Measurements from ENCODE around the gene AWAT1.
"Not testable (repeated sequence)": the region's sequence is repeated elsewhere in the genome, so short reads cannot be mapped to it uniquely, and the experiment has no call there.

Gene AWAT1

DNA sequence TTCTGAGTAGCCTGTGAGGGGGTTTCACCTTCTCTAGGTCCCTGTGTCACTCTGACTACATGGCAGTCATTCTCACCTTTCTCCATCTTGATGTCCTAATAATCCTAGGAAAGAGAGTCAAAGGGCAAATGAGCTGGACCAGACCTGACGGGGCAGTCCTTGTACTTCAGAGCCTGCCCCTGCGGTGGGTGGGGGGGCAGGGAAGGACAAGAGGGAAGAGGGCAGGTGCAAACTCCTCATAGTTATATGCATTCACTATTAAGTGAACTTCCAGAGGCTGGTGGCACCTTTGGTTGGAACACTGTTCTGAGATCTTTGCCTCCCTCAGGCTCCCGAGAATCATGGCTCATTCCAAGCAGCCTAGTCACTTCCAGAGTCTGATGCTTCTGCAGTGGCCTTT lies at the start of gene AWAT1:
Gene AWAT1, plus strand, starts transcription at position 301 of the 400 bp plus-strand sequence. Its CDS starts 41 bp downstream, at position 342.
- no peak for DNase-seq (ENCODE audit: low spot score)

DNA sequence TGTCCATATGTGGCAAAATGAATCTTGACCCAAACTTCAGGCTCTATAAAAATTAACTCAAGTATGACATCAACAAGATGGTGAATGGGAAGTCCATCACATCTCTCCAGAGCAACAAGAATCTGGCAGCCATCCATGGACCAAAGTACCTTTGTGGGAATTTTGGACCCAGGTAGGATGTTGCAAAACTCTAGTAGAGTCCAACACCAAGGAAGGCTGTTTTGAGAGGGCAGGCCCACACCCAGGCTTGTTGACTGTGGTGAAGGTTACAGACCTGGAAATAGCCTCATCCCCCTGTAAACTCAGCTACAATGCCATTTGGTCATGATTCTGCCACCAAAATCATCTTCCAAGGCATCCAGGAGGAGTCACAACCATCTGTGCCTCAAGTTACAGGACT lies 44.2 kb upstream of the AWAT1 start:
- DNase-seq (ENCODE audit: low spot score): no peak

DNA sequence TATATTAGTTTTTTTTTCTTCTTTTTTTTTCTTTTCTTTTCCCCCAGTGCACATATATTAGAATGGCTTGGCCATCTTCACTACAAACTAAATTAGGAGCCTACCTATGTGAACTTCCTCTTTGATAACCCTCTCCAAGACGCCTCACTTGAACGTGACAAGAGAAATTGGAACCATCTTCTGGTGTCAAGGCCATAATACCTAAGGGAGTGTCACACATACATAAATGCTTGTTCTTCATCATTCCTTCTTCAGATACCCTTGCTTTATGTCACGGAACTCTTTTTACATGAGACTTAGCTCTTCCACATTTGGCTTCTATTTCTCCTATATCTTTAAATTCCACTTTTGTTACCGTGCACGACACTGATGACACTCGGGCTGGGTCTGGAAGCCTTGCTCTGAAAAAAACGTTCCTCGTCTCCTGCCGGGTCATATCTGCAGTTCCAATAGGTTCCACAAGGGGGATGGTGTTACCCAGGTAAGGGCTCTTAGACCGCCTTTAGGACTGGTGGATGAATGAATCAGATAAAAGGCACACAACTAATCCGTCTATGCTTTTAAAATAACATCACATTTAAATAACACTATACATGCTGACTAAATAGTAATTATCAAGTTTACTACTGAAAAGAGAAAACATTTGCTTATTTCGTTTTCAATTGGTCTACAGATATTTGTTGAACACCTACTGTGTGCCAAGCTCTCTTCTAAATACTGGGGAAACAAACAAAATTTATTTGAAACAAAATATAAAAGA lies 37.3 kb upstream of the AWAT1 start:
- DNase-seq (ENCODE audit: low spot score): peak; percentile 22

DNA sequence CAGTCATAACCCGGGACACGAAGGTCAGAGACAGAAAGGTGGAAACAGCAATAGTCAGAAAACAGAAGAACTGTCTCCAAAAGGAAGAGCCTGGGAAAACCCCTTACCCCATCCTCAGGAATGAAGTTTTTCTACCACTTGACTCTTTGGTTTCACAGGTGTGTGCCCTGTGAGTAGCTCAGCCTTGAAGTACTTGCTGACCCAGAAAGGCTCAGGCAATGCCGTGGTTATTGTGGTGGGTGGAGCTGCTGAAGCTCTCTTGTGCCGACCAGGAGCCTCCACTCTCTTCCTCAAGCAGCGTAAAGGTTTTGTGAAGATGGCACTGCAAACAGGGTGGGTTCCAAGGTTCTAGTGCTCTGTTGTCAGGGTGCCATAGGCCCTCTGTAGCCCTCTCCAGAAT lies 32.7 kb upstream of the AWAT1 start:
- no peak for DNase-seq (ENCODE audit: low spot score)

DNA sequence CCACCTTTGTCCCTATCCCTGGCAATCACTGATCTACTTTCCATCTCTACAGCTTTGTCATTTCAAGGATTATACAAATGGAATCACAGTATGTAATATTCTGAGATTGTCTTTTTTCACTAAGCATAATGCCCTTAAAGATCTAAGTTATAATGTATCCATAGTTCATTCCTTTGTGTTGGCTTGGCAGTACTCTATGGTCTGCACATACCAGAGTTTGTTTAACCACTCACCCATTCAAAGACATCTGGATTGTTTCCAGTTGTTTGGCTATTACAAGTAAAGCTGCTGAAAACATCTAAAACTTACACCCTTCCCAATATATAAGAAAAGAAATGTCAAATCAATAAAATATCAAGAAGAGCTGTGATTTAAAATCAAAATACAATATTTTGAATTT lies 26.0 kb upstream of the AWAT1 start:
- DNase-seq (ENCODE audit: low spot score): no peak

DNA sequence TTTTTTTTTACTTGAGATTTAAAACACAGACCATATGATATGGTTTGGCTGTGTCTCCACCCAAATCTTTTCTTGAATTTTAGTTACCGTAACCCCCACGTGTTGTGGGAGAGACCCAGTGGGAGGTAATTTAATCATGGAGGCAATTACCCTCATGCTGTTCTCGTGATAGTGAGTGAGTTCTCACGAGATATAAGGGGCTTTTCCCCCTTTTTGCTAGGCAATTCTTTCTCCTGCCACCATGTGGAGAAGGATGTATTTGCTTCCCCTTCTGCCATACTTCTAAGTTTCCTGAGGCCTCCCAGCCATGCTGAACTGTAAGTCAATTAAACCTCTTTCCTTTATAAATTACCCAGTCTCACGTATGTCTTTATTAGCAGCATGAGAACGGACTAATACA lies 24.9 kb upstream of the AWAT1 start:
- DNase-seq (ENCODE audit: low spot score): not testable (repeated sequence)

DNA sequence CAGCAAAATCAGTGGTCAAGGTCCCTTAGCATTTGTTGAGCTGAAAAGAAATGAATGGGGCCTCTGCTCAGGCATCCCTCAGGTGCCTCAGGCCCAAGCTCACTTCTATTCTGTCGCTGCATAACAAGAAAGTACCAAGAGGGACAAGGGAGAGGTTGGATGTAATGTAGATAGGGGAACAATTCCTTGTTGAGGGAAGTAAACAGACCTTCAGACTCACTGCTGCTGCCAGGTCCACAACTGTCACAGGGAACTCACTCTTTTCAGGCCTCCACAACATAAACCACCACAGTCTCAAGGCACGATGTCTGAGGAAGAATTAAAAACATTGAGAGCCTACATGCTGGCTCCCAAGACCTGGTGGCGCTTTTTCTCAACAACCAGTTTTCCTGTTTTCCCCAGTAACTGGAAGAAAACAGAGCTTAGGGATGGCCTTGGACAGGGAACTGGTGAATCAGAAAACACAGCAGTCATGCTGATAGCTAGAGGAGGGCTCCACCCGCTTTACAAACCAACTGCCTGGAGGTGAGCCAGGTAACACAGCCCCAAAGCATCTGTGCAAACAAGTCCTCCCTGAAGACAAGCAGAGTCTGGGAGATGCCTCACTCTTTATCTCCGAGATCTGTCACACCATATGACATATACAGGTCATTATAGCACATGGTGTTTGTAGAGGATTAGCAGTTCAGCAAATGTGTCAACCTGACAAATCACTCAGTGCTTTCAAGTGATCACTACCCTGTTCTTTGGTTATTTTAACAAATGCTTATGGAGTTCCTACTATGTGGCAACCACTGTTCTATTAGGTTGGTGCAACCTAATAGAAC lies 14.3 kb upstream of the AWAT1 start:
- DNase-seq (ENCODE audit: low spot score): peak; percentile 14

DNA sequence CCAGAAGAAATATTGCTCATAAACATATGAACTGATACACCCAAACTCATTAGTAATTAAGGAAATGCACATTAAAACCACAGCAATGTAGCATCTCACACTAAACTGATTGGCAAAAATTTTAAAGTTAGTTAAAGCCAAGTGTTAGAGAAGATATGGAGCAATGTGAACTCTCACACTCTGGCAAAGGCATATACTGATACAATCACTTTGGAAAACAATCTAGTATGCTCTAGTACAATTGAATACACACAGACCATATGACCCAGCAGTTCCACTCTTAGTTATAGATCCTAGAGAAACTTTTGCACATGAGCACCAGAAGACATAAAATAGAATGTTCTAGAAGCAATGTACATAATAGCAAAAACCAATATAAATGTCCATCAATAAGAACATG lies 8.4 kb upstream of the AWAT1 start:
- DNase-seq (ENCODE audit: low spot score): no peak

DNA sequence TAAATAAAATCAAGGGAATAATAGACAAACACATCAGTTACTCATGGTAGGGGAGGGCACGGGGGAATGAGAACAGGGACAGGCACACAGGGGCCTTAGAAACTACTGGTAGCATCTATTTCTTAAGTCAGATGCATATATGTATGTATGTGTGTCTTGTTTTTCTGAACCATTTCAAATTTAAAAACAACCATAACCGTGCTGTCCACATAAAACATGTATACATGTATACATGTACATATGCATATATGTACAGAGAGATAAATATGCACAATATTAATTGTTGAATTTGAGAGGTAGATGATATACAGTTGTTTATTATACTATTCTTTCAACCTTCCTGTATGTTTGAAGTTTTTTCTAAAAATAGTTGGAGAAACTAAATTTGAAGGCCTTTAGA lies 7.8 kb upstream of the AWAT1 start:
- DNase-seq (ENCODE audit: low spot score): no peak

DNA sequence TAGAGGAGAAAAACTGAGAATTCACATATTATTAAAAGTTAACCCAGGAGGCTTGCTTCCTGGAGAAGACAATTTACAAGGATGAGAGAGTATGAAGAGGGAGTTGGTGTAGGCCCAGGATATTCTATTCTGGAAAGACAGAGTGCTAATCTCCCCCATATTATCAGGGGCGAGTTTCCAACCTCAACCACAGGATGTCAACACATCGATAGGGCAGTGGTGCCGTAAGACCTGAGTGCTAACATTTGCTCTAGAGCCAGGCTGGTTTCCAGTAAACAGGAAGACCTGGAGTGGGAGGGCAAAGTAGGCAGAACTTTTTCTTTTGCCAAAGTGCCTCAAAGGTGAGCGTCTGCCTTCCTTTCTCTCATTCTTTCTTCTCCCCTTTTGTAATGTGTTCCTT lies 2.8 kb upstream of the AWAT1 start:
- no peak for DNase-seq (ENCODE audit: low spot score)

DNA sequence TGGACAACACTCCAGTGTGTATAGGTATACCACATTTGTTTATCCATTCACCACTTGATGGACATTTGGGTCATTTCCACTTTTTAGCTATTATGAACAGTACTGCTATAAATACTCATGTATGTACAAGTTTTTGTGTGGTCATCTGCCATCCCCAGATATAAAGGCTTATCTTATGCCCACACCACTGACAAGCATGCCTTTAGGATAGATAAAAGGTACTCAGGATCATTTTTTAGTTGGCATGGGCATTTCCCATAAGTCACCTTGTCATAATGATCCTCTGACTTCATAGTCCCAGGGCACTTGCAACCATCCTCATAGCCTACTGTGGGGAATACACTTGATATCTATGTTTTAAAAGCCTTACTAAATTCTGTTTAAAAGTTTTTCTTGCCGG lies 6.3 kb downstream of the AWAT1 start:
- no peak for DNase-seq (ENCODE audit: low spot score)

DNA sequence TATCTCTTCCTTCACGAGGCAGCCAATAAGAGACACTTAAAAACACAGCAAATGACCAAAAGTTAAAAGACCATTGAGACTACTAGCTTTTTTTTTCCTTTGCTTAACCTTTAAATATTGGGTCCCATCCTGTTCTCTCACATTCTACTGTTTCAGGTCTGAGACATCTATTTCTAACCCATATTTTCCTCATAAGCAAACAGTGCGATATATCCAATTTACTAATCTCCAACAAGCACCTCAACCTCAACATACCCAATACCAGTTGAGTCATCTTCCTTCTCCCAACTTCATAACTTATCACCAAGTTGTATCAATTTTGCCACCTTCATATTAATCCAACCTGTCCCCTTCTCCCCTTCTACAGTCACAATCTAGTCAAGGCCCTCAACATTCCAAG lies 7.0 kb downstream of the AWAT1 start:
- no peak for DNase-seq (ENCODE audit: low spot score)

DNA sequence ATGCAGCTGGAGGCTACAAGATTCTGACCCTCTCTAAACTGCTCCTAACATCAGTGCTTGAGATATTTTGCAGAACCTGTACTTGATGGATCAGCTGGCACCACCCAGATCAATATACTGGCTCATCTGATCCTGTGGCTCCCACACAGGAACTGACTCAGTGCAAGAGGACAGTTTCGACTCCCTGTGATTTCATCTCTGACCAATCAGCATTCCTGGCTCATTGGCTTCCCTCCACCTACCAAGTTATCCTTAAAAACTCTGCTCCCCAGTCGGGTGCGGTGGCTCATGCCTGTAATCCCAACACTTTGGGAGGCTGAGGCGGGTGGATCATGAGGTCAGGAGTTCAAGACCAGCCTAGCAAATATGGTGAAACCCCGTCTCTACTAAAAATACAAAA lies 9.1 kb downstream of the AWAT1 start:
- DNase-seq (ENCODE audit: low spot score): not testable (repeated sequence)

DNA sequence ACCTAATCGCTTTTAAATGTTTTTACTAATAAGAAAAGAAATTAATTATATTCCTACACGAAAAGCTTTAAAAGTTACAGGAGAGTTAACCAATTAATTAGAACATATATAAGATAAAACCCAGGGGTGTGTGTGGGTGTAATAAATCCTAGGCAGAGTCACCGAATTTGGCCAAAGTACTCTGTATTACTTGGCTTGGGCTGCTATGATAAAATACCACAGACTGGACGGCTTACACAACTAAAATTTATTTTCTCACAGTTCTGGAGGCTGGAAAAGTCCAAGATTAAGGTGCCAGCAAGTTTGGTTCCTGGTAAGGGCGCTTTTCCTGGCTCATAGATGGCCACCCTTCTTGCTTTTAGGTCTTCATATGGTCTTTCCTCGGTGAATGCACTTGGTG lies 10.4 kb downstream of the AWAT1 start:
- no peak for DNase-seq (ENCODE audit: low spot score)

DNA sequence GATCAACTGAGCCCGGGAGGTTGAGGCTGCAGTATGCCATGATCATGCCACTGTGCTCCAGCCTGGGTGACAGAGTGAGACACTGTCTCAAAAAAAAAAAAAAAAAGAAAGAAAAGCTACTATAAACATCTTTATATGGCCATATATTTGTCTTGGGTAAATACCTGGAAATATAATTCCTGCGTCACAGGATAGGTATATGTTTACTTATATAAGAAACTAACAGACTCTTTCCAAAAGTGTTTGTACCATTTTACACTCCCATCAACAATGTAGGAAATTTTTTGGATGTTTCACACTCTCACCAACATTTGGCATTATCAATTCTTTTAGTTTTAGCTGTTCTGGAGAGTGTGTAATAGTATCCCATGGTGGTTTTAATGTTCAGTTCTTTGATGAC lies 12.8 kb downstream of the AWAT1 start:
- no peak for DNase-seq (ENCODE audit: low spot score)

DNA sequence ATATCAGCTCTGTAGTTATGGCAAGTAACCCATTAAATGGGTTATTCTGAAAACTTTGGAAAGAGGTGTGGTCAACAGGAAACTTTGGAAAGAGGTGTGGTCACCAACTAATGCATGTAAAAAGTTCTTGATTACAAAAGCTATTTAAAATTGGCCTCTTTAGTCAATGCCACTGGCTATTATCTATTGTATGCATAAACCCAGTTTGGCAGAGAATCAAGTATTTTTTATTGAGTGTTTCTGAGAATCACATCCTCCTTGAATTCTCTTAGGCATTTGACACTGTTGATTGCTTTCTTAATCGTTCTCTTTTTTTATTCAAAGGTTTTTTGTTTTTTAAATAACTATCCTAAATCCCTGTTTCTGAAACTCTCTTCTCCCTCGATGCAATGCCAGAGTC lies 18.0 kb downstream of the AWAT1 start:
- DNase-seq (ENCODE audit: low spot score): no peak

DNA sequence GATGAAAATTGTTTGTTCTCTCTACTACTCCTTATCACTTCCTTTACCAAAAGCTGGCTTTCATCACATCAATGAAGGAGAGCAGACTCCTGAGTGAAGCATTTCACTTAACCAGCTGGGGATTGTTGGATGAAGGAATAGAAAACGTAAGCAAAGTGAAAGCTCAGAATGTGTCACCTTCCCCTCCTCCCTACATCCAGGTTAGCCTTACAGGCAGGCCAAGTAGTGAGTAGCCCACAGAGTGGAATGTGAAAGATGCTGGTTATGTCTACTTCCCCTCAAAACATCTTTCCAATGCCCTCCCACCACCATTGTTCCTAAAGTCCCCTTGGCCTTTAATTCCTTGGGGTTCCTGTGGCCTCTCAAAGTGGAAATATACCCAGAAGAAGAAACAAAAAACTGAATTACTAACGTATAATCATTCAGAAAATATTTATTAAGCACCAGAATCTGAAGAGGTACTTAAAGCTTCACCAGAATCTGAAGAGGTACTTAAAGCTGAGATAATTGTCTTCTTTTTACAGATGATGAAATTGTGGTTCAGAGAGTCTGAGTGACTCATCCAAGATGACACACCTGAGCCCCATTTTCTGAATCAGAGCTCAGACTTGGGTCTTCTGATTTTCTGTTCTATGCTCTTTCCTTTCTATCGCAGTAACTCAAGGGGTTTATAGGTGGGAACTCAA lies 19.1 kb downstream of the AWAT1 start:
- no peak for DNase-seq (ENCODE audit: low spot score)

DNA sequence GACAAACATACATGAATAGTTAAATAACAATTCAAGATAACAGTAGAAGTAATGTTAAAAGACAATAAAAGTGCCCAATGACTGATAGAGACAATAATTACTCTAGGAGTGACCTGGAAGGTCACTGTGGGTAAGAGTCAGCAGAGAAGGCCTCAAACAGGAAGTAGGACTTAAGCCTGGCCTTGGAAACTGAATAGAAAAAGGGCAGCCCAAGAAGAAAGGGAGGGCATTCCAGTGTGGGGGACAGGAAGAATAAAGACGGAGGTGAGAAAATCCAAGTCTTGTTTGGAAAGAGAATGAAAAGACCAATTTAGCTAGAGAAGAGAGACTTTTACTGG lies 19.6 kb downstream of the AWAT1 start:
- DNase-seq (ENCODE audit: low spot score): no peak

DNA sequence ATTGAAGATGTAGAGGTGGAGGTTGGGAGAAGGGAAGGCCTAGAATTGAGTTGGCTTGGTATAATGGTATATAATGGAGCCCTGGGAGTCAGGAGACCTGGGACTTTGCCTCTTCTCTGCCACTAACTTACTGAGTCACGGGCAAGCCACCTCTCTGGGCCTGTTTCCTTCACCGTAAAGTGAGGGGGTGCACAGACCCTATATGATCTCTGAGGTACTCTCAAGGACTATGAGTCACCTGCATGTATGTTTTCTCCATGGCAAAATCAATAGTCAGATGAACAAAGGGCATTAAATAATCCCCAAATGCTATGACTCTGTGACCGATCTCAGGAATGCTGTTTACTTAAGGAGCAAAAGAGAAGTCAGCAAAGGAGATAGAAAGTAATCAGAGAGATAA lies 20.5 kb downstream of the AWAT1 start:
- DNase-seq (ENCODE audit: low spot score): no peak

DNA sequence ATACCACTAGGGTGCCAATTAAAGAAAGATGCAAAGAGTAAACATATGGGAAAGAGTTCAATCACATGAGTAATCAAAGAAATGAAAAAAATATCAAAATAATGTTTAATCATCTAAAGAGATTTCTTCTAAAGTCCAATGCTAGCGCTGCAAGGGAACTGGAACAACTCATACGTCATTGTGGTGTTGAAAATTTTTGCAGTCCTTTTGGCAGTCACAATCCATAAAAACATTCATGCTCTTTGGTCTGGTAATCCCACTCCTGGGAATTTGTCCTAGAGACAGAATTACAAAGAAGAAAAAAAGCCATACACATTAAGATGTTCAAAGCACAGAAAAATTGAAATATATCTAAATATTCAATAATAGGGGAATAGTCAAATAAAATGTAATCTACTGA lies 21.0 kb downstream of the AWAT1 start:
- no peak for DNase-seq (ENCODE audit: low spot score)

DNA sequence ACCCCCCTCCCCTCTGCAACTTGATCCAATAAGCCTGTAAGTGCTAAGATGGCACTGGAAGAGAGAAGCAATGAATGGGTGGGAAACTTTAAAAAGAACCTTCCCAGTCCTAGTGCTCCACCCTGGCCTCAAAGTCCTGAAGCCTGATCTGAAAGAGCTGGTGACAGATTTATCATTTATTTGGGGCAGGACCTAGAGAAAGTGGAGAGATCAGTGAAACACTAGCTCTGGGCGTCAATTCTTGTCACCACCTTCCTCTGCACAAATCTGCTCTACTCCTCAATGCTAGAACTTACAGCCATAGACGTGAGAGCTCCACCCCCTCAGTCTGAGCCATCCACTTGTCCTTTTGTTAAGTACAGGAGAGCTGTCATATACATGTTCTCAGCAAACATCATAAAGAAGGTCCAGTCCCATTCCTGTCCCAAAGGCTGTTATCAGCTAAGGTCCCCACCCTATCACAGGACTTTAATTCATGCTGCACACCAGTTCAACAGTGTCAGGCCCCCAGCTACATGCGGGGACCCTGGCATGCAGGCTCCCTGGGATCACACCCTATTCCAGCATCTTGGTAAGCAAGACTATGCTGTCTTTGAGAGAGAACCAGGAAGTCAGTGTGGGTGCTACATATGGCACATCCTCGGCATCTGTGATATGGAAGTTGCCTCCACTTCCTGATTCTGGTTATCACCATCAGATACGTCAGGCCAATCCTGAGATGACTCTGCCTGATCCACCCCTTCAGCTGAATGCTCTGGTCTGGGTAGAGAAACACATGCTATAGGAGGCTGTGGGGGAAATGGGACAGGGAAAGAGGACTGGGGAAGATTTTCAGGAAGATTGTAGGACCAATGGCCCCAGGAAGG lies 23.2 kb downstream of the AWAT1 start:
- DNase-seq (ENCODE audit: low spot score): no peak

DNA sequence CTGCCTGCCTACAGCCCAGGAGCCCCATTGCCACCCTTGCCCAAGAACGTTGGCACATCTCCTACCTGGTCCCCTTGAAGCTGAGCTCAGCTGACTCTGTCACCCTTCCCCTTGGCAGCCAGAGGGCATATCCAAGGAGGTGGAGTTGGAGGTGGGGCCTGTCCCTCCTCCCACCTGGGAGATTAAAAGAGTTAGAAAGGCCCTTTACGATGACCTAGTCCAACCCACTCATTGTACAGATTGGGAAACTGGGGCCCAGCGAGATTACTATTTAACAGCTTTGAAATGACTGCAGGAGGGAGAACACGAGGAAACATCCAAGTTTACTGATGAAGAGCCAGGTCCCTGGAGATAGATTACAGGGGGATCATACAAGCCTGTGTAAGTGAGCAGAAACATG lies 25.6 kb downstream of the AWAT1 start, which contains the start of gene P2RY4:
Gene P2RY4, minus strand, starts transcription at position 101 of the 400 bp plus-strand sequence. CDS start 580 bp downstream, outside the sequence.
- DNase-seq (ENCODE audit: low spot score): no peak
